Liver (tissue), 3 donors: Measurements from ENCODE around the gene RAPGEF2.

Experiments
- ATF3 ChIP-seq: IDR thresholded peaks from 2 replicates; pipeline ENCODE4 v1.6.1; 2016; ENCODE audit warnings: antibody characterized with exemption
- CTCF ChIP-seq: fragments of 150-350 bp; IDR thresholded peaks from 2 replicates; pipeline ENCODE4 v1.5.1; 2017; ENCODE audit warnings: improper control_type of control experiment, low read depth, low read length; ENCODE audit not compliant: missing input control
- EGR1 ChIP-seq, 2 donors: IDR thresholded peaks; 2 replicates each; pipeline ENCODE4 v1.6.1; 2016 to 2018; ENCODE audit warnings: antibody characterized with exemption in 2 of 2, low read depth in 2 of 2
- GABPA ChIP-seq, 2 donors: IDR thresholded peaks in 1 of 2; conservative IDR thresholded peaks in 1 of 2; 2 replicates each; pipeline ENCODE4 v1.6.1; 2016; ENCODE audit warnings: antibody characterized with exemption in 2 of 2, mild to moderate bottlenecking in 1 of 2, moderate library complexity in 1 of 2
- HNF4A ChIP-seq, 2 donors: conservative IDR thresholded peaks; 2 replicates each; pipeline ENCODE4 v1.6.1; 2016; ENCODE audit warnings: antibody characterized with exemption in 2 of 2, mild to moderate bottlenecking in 2 of 2
- JUND ChIP-seq, 2 donors: IDR thresholded peaks; 2 replicates each; pipeline ENCODE4 v1.6.1; 2016; ENCODE audit warnings: antibody characterized with exemption in 2 of 2
- MAX ChIP-seq: IDR thresholded peaks from 2 replicates; pipeline ENCODE4 v1.6.1; 2016; ENCODE audit warnings: antibody characterized with exemption
- RAD21 ChIP-seq, 2 donors: IDR thresholded peaks; 2 replicates each; pipeline ENCODE4 v1.6.1; 2016; ENCODE audit warnings: antibody characterized with exemption in 2 of 2, mild to moderate bottlenecking in 2 of 2
- REST ChIP-seq: IDR thresholded peaks from 2 replicates; pipeline ENCODE4 v1.6.1; 2016; ENCODE audit warnings: antibody characterized with exemption, mild to moderate bottlenecking
- RXRA ChIP-seq, 2 donors: IDR thresholded peaks; 2 replicates each; pipeline ENCODE4 v1.6.1; 2017 to 2018; ENCODE audit warnings: antibody characterized with exemption in 2 of 2, mild to moderate bottlenecking in 1 of 2
- SP1 ChIP-seq: IDR thresholded peaks from 2 replicates; pipeline ENCODE4 v1.6.1; 2018; ENCODE audit warnings: antibody characterized with exemption, mild to moderate bottlenecking
- TAF1 ChIP-seq: conservative IDR thresholded peaks from 2 replicates; pipeline ENCODE4 v1.6.1; 2016; ENCODE audit warnings: antibody characterized with exemption, mild to moderate bottlenecking
- YY1 ChIP-seq: IDR thresholded peaks from 2 replicates; pipeline ENCODE4 v1.6.1; 2016; ENCODE audit warnings: antibody characterized with exemption, mild to moderate bottlenecking
- ZBTB33 ChIP-seq: IDR thresholded peaks from 2 replicates; pipeline ENCODE4 v1.6.1; 2016; ENCODE audit warnings: antibody characterized with exemption
- donor health status: healthy.
- donor health status: healthy.

GRCh38 chr4:159283696-159284095 is 180.8 kb downstream of the RAPGEF2 start:
- TF ChIP-seq CTCF: no peak
- TF ChIP-seq JUND (IDR thresholded peaks at IDR 0.05): no peak
- no peak for TF ChIP-seq REST
- TF ChIP-seq RXRA (IDR thresholded peaks at IDR 0.05): no peak
- no peak for TF ChIP-seq SP1
- no peak for TF ChIP-seq MAX
- no peak for TF ChIP-seq TAF1
- TF ChIP-seq YY1: no peak
- no peak for TF ChIP-seq ATF3
- TF ChIP-seq ZBTB33: no peak
- TF ChIP-seq EGR1 (IDR thresholded peaks at IDR 0.05; ENCODE audit: low read depth in 2 of 2): no peak
- TF ChIP-seq HNF4A (conservative IDR thresholded peaks at IDR 0.05): no peak
- no peak for TF ChIP-seq GABPA (IDR thresholded peaks at IDR 0.05 in 1 of 2, conservative IDR thresholded peaks at IDR 0.05 in 1 of 2)
- no peak for TF ChIP-seq RAD21 (IDR thresholded peaks at IDR 0.05)
